Peyer's patch (tissue), 4 donors: ENCODE results near the gene ERICH6. TPM values are rescaled to one million over a fixed set of nuclear protein-coding genes. Genes with fewer than 3 reads are reported as not detected.

Experiments
- DNase-seq, 3 donors: peaks; one replicate each; pipeline ENCODE4 v3.0.0-alpha.2; 2017 to 2019
- H3K27ac ChIP-seq, 4 donors: fragments of 200-600 bp; sonication (generic); one replicate each; pipeline ENCODE4 v1.5.1; 2016 to 2019
- H3K27me3 ChIP-seq, 2 donors: fragments of 200-600 bp; sonication (generic); one replicate each; pipeline ENCODE4 v1.5.1; 2019
- H3K36me3 ChIP-seq, 3 donors: fragments of 200-600 bp; sonication (generic); one replicate each; pipeline ENCODE4 v1.5.1; 2016 to 2019
- H3K4me1 ChIP-seq, 4 donors: fragments of 200-600 bp; sonication (generic); one replicate each; pipeline ENCODE4 v1.5.1; 2016 to 2019
- H3K4me3 ChIP-seq, 4 donors: fragments of 200-600 bp; sonication (generic); 1 replicate in 3 of 4; 2 replicates in 1 of 4; pipeline ENCODE4 v1.5.1; 2016 to 2019; ENCODE audit warnings: mild to moderate bottlenecking in 1 of 4
- H3K9me3 ChIP-seq, 4 donors: fragments of 200-600 bp; sonication (generic); one replicate each; pipeline ENCODE4 v1.5.1; 2016 to 2019; ENCODE audit warnings: mild to moderate bottlenecking in 1 of 4
- CTCF ChIP-seq, 6 experiments: fragments of 450-650 bp in 4 of 6; fragments of 200-600 bp in 2 of 6; sonication (generic) in 1 of 6; IDR thresholded peaks; one replicate each; pipeline ENCODE4 v1.5.1; 2017 to 2019; ENCODE audit warnings: antibody characterized with exemption in 6 of 6, mild to moderate bottlenecking in 3 of 6, moderate library complexity in 1 of 6
- POLR2A ChIP-seq, 2 donors: fragments of 450-650 bp; IDR thresholded peaks; one replicate each; pipeline ENCODE4 v1.5.1; 2017; ENCODE audit warnings: antibody characterized with exemption in 2 of 2, mild to moderate bottlenecking in 2 of 2, moderate library complexity in 2 of 2
- total RNA-seq, 4 donors: library from RNA; depleted of rRNA; stranded (reverse); fragments of >200 nt; gene quantifications; one replicate each; pipeline ENCODE4 v1.1.0, GENCODE V29; 2016

Gene ERICH6
- total RNA-seq, 4 donors from 2014 or later, result not detected

- Histone ChIP-seq H3K4me3 (no peak overlapping the region), H3K9me3 (no peaks in the 10 kb centered on the region), H3K27me3 (no peaks in the 10 kb centered on the region), H3K27ac (no peak overlapping the region), H3K36me3 (peaks cover 0 to 17% (median 0%) of the 10 kb centered on the region in 3 donors), H3K4me1 (peaks cover 5 to 52% (median 7%) of the 10 kb centered on the region in 4 donors)
- TF ChIP-seq CTCF (IDR thresholded peaks at IDR 0.05) (no peak), POLR2A (IDR thresholded peaks at IDR 0.05) (no peak)
- no peak for DNase-seq
These were observed 39.0 kb upstream of the ERICH6 start for GRCh38 chr3:150742679-150743078.

- Histone ChIP-seq H3K36me3 (peaks cover 0 to 17% (median 0%) of the 10 kb centered on the region in 3 donors), H3K9me3 (no peaks in the 10 kb centered on the region), H3K27me3 (no peaks in the 10 kb centered on the region), H3K4me3 (no peak overlapping the region), H3K4me1 (peaks cover 6 to 52% (median 7%) of the 10 kb centered on the region in 4 donors), H3K27ac (no peak overlapping the region)
- DNase-seq, result no peak
- TF ChIP-seq POLR2A (IDR thresholded peaks at IDR 0.05) (no peak), CTCF (IDR thresholded peaks at IDR 0.05) (no peak)
These were observed 38.4 kb upstream of the ERICH6 start for GRCh38 chr3:150742141-150742523.

- Histone ChIP-seq H3K27ac (no peak overlapping the region), H3K4me3 (no peak overlapping the region), H3K4me1 (peaks cover 5 to 47% (median 7%) of the 10 kb centered on the region in 4 donors), H3K36me3 (peaks cover 0 to 17% (median 0%) of the 10 kb centered on the region in 3 donors), H3K27me3 (no peaks in the 10 kb centered on the region), H3K9me3 (no peaks in the 10 kb centered on the region)
- no peak for DNase-seq
- TF ChIP-seq CTCF (IDR thresholded peaks at IDR 0.05) (no peak), POLR2A (IDR thresholded peaks at IDR 0.05) (no peak)
These were observed 37.9 kb upstream of the ERICH6 start for GRCh38 chr3:150741497-150742140.

GRCh38 chr3:150740733-150741496, 37.2 kb upstream of the ERICH6 start:
- DNase-seq, result no peak
- Histone ChIP-seq H3K9me3 (no peaks in the 10 kb centered on the region), H3K36me3 (peaks cover 0 to 17% (median 0%) of the 10 kb centered on the region in 3 donors), H3K27ac (no peak overlapping the region), H3K4me3 (no peak overlapping the region), H3K27me3 (no peaks in the 10 kb centered on the region), H3K4me1 (peaks cover 5 to 40% (median 7%) of the 10 kb centered on the region in 4 donors)
- TF ChIP-seq CTCF (IDR thresholded peaks at IDR 0.05) (no peak), POLR2A (IDR thresholded peaks at IDR 0.05) (no peak)

- H3K4me1 ChIP-seq, result peaks cover 5 to 34% (median 7%) of the 10 kb centered on the region in 4 donors
- no peak overlapping the region for H3K4me3 ChIP-seq
These were observed 36.3 kb upstream of the ERICH6 start for GRCh38 chr3:150739877-150740645.

More at GRCh38 chr3:150739877-150740645, 36.3 kb upstream of the ERICH6 start:
- no peak for DNase-seq
- H3K27me3 ChIP-seq, result no peaks in the 10 kb centered on the region
- peaks cover 0 to 17% (median 0%) of the 10 kb centered on the region in 3 donors for H3K36me3 ChIP-seq
- no peaks in the 10 kb centered on the region for H3K9me3 ChIP-seq
- H3K27ac ChIP-seq, result peak overlapping the region in 1 of 4 donors; percentile 28
- TF ChIP-seq CTCF (IDR thresholded peaks at IDR 0.05) (no peak), POLR2A (IDR thresholded peaks at IDR 0.05) (no peak)
